ENCODE measurements around the gene SETD2.

- TF ChIP-seq CHD2 (IDR thresholded peaks at IDR 0.05; ENCODE audit: low read length, partially characterized antibody) = no peak
- TF ChIP-seq MXI1 (IDR thresholded peaks at IDR 0.05; ENCODE audit: low read depth, low read length) = no peak
- no peak for TF ChIP-seq CTCF (IDR thresholded peaks at IDR 0.05)
- TF ChIP-seq NFIC (IDR thresholded peaks at IDR 0.05; ENCODE audit: borderline replicate concordance) = no peak
- TF ChIP-seq JUND (IDR thresholded peaks at IDR 0.05) = no peak
- TF ChIP-seq, protein P1, sequence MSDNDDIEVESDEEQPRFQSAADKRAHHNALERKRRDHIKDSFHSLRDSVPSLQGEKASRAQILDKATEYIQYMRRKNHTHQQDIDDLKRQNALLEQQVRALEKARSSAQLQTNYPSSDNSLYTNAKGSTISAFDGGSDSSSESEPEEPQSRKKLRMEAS (IDR thresholded peaks at IDR 0.05; ENCODE audit: low read depth) = no peak
These were observed 150.7 kb downstream of the SETD2 start for GRCh38 chr3:47013231-47013630.
